GM18907 (cell line): ENCODE measurements around the gene MT3.

Experiments used
- ATAC-seq: cut with Tn5 transposase; IDR thresholded peaks from one replicate; pipeline ENCODE4 v1.9.1; 2021; ENCODE audit warnings: mild to moderate bottlenecking, moderate library complexity; ENCODE audit not compliant: unreplicated experiment

MT3 gene

DNA sequence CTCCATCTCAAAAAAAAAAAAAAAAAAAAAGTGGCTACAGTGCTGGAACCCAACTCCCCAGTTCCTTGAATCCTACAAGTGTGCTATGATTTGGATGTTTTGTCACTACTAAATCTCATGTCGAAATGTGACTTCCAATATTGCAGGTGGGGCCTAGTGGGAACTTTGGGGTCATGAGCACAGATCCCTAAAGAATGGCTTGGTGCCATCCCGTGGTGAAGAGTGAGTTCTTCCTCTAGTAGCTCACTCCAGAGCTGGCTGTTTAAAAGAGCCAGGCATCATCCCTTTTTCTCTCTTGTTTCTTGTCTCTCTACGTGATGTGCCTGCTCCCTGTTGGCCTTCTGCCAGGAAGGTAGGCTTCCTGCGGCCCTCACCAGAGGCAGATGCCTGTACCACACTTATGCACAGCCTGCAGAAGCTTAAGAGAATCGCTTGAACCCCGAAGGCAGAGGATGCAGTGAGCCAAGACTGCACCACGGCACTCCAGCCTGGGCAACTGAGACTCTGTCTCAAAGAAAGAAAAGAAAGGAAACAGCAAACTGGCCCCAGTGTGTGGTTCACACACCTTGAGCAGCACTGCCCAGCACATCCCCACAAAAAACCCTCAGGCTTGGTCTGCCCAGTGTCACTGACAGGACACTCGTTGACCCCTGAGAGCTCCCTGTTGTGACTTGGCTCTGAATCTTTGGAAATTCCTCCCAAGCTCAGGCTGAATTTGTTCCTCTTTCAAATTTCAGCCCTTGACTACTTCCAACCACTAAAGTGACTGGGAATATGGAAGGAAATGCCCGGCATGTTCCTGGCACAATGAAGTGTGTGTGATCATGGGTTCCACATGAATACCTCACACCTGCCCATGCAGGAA is 39.4 kb downstream of the MT3 start:
- ATAC-seq: no peak

DNA sequence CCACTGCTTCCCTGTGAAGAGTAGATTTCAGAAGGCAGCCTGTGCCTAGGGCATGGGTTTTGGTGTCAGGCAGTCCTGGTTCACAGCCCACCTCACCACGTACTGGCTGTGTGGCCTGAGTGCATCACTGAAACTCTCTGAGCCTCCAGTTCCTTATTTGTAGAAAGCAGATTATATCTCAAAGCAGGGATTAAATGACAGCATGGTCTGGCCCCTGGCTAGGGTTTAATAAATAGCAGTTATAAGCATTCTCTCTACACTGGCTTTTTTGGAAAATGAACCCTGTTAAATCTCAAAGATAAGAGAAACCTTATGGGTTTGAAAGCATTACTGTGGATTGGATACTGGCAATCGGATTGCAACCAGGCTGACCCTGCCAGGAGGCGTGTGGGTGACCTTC is 40.2 kb downstream of the MT3 start:
- peak; percentile 5 for ATAC-seq

- ATAC-seq: peak; percentile 82
These were observed 40.8 kb downstream of the MT3 start for GRCh38 chr16:56630134-56630533.

- ATAC-seq: no peak
These were observed 41.9 kb downstream of the MT3 start for GRCh38 chr16:56631197-56631596.

- ATAC-seq: no peak
These were observed 42.5 kb downstream of the MT3 start for GRCh38 chr16:56631832-56632155.

GRCh38 chr16:56632156-56632847 is 43.0 kb downstream of the MT3 start, which contains the start of gene MT1M:
MT1M (plus strand) TSS chr16:56632659; CDS start chr16:56632732, 73 bp downstream.
- no peak for ATAC-seq

- ATAC-seq: no peak
These were observed 43.6 kb downstream of the MT3 start for GRCh38 chr16:56632848-56633365.

- no peak for ATAC-seq
These were observed 44.2 kb downstream of the MT3 start for GRCh38 chr16:56633535-56633934.

DNA sequence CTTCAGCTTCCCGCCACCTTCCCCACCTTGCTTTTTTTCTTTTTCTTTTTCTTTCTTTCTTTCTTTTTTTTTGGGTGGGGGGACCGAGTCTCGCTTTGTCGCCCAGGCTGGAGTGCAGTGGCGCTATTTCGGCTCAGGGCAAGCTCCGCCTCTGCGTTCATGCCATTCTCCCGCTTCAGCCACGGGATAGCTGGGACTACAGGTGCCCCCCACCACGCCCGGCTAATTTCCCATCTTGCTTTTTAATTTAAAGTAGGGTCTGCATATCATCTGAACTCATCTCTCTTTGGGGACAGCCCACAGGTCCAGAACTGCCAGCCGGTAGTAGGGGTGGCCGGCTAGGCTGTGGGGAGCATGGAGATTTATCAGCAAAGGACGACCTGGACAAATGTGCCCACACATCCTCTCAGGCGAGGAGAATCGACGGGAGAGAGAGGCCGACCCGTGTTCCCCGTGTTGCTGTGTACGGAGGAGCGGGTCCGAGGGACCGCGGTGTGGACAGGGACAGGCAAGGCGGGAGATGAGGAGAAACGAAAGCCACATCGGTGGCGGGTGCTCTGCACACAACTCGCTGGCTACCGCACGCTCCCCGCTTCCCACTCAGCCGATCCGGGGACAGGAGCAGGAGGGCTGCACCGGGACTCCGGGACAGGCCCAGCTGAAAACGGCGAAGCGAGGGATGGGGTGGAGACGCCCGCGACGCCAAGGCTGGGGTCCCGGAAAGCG is 45.5 kb downstream of the MT3 start:
- no peak for ATAC-seq

DNA sequence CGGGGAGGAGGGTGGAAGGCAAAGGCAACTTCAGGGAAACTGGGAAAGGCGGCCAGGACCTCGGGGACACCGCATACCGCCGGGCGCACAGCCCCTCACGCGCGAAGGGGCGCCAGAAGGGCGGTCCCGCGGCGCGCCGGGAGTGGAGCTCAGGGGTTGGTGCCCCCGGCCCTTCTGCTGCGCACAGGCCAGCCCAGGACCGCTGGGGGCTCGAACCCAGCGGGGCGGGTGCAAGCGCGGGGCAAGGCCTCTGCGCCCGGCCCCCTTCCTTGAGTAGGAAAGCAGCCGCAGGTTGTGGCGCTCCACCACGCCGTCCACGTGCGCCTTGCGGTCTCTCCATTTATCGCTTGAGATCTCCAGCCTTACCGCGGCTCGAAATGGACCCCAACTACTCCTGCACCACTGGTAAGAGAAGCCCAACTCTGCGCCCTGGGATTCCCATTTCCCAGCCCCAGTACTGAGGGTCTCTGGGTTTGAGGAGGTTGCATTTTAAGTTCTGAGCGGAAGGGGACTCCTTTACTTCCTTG is 46.2 kb downstream of the MT3 start:
- no peak for ATAC-seq

GRCh38 chr16:56636616-56637413 is 47.5 kb downstream of the MT3 start:
- no peak for ATAC-seq

DNA sequence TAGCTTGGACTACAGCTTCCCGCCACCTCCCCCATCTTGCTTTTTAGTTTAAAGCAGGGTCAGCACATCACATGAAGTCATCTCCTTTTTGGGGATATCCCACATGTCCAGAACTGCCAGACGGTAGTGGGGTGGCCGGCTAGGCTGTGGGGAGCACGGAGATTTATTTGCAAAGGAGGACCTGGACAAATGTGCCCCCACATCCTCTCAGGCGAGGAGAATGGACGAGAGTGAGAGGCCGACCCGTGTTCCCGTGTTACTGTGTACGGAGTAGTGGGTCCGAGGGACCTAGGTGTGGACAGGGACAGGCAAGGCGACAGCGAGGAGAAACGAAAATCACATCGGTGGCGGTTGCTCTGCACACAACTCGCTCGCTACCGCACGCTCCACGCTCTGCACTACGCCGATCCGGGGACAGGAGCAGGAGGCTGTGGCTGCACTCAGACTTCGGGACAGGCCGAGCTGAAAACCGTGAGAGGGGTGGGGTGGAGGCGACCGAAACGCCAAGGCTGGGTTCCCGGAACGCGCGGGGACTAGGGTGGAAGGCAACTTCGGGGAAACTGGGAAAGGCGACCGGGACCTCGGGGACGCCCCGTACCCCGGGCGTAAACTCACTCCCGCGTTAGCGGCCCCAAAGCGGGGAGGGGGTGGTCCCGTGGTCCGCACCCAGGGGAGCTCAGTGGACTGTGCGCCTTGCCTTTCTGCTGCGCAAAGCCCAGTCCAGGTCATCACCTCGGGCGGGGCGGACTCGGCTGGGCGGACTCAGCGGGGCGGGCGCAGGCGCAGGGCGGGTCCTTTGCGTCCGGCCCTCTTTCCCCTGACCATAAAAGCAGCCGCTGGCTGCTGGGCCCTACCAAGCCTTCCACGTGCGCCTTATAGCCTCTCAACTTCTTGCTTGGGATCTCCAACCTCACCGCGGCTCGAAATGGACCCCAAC is 48.8 kb downstream of the MT3 start, which contains the start of gene MT1A:
MT1A (plus strand) TSS at position 853 of the 937 bp plus-strand sequence; CDS start at position 926, 73 bp downstream.
- ATAC-seq: no peak

GRCh38 chr16:56639045-56639444 is 49.7 kb downstream of the MT3 start:
- no peak for ATAC-seq

DNA sequence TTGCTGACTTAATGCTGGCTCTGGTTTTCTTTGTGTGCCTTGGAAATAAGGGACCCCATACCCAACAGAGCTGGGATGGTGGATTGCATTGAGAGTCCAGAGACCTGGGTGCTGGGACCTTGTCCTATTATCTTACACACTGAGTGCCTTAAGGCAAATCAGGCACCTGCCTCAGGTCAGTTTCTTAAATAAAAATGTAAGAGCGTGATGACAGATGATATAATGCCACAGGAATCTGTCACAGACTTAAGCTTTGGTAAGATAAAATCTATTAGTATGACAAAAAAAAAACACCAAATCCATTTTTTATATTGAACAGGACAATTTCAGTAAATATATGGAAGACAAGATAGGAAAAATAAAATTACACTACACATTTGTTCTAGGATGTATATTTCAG is 50.7 kb downstream of the MT3 start:
- ATAC-seq: no peak
